Mucosa of descending colon (tissue), 3 donors: Measurements from ENCODE around the gene DNAH8. TPM values are rescaled to one million over a fixed set of nuclear protein-coding genes. Genes with fewer than 3 reads are reported as not detected.

Source experiments
- ATAC-seq: fragments of 200-7000 bp; cut with Tn5 transposase; one replicate; pipeline ENCODE4 v1.9.1; 2020; ENCODE audit warnings: mild to moderate bottlenecking, moderate library complexity
- DNase-seq, 3 donors: peaks; one replicate each; pipeline ENCODE4 v3.0.0-alpha.2; 2020
- H3K36me3 ChIP-seq: fragments of 200-600 bp; one replicate; pipeline ENCODE4 v1.8.0; 2021; ENCODE audit warnings: low read depth, mild to moderate bottlenecking
- H3K4me1 ChIP-seq: fragments of 200-600 bp; one replicate; pipeline ENCODE4 v1.8.0; 2021; ENCODE audit warnings: low read depth, mild to moderate bottlenecking
- H3K4me3 ChIP-seq: fragments of 200-600 bp; one replicate; pipeline ENCODE4 v1.8.0; 2021; ENCODE audit warnings: mild to moderate bottlenecking
- H3K9me3 ChIP-seq: fragments of 200-600 bp; one replicate; pipeline ENCODE4 v1.8.0; 2021; ENCODE audit warnings: mild to moderate bottlenecking
- CTCF ChIP-seq: fragments of 200-600 bp; IDR thresholded peaks from one replicate; pipeline ENCODE4 v1.8.0; 2022; ENCODE audit warnings: antibody characterized with exemption, mild to moderate bottlenecking
- intact Hi-C, 2 donors: fragments of 100-400 bp; cut with DNase I in 1 of 2; cut with micrococcal nuclease in 1 of 2; formaldehyde crosslinking; loops; one replicate each; pipeline versions ENCODE4 v1.11.0 to v1.11.1; 2022; cut with DNase I, micrococcal nuclease
- total RNA-seq, 3 donors: library from RNA; stranded (reverse); fragmentation: NEBNext Ultra II Directional in 2 of 3; extraction: Animal tissue kit (Norgen Biotek cat#: 25700) in 2 of 3; gene quantifications; one replicate each; pipeline versions ENCODE4 v1.2.1 to v1.2.4, GENCODE V29; 2021 to 2023
- donor health status: DM: no; HTN: no; CAD: no; lungs with moderate emphysema.
- donor health status: DM: no; HTN: no; CAD: no.
- donor health status: DM: no; HTN: yes; CAD: no.

Gene DNAH8
- total RNA-seq, 3 donors from 2014 or later, result 0.03 TPM; not detected in 1

GRCh38 chr6:38722727-38723334 lies 7.7 kb downstream of the DNAH8 start:
- no peak for TF ChIP-seq CTCF
- ATAC-seq (no peak), DNase-seq (no peak)
- no peaks in the 10 kb centered on the region for H3K4me1 ChIP-seq
- no peak overlapping the region for H3K4me3 ChIP-seq
- no peaks in the 10 kb centered on the region for H3K36me3 ChIP-seq
- intact Hi-C loops, result no loop called here
- H3K9me3 ChIP-seq, result no peaks in the 10 kb centered on the region

GRCh38 chr6:38723783-38724182 lies 8.7 kb downstream of the DNAH8 start:
- Histone ChIP-seq H3K36me3 (no peaks in the 10 kb centered on the region), H3K4me1 (no peaks in the 10 kb centered on the region), H3K4me3 (no peak overlapping the region), H3K9me3 (no peaks in the 10 kb centered on the region)
- no peak for TF ChIP-seq CTCF
- ATAC-seq, result no peak
- intact Hi-C loops, result no loop called here
- DNase-seq, result no peak

- ATAC-seq (no peak), DNase-seq (no peak)
- Histone ChIP-seq H3K36me3 (no peaks in the 10 kb centered on the region), H3K4me1 (no peaks in the 10 kb centered on the region), H3K9me3 (no peaks in the 10 kb centered on the region), H3K4me3 (no peak overlapping the region)
- TF ChIP-seq CTCF, result no peak
- intact Hi-C loops, result no loop called here
These were observed 9.2 kb downstream of the DNAH8 start for GRCh38 chr6:38724343-38724742.

GRCh38 chr6:38725414-38726183 lies 10.5 kb downstream of the DNAH8 start:
- intact Hi-C loops, result no loop called here
- H3K9me3 ChIP-seq, result no peaks in the 10 kb centered on the region
- H3K36me3 ChIP-seq, result no peaks in the 10 kb centered on the region
- H3K4me1 ChIP-seq, result no peaks in the 10 kb centered on the region
- no peak for TF ChIP-seq CTCF
- H3K4me3 ChIP-seq, result no peak overlapping the region
- no peak for DNase-seq
- no peak for ATAC-seq

- no peak for ATAC-seq
- intact Hi-C loops, result no loop called here
- no peaks in the 10 kb centered on the region for H3K36me3 ChIP-seq
- H3K4me3 ChIP-seq, result no peak overlapping the region
- H3K4me1 ChIP-seq, result no peaks in the 10 kb centered on the region
- no peaks in the 10 kb centered on the region for H3K9me3 ChIP-seq
- no peak for TF ChIP-seq CTCF
- no peak for DNase-seq
These were observed 13.1 kb downstream of the DNAH8 start for GRCh38 chr6:38728203-38728602.
